ENCODE data around the gene KRT10. TPM values are rescaled to one million over a fixed set of nuclear protein-coding genes. Genes with fewer than 3 reads are reported as not detected.

KRT10 gene
- polyA plus RNA-seq, 12 donors: 26.9 to 1,201 (median 45.0) TPM; not detected in 1

DNA sequence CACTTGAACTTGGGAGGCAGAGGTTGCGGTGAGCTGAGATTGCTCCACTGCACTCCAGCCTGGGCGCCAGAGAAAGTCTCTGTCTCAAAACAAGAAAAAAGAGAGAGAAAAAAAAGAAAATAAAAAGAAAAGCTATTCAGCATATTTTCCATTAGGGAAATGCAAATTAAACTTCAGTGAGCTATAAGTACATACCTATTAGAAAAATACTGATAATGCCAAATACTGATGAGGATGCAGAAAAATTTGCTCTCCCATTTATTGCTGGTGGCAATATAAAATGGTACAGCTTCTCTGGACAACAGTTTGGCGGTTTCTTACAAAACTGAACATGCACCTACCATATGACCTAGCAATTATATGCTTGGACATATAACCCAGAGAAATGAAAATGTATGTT lies 9.8 kb downstream of the KRT10 start:
- no peak for DNase-seq

DNA sequence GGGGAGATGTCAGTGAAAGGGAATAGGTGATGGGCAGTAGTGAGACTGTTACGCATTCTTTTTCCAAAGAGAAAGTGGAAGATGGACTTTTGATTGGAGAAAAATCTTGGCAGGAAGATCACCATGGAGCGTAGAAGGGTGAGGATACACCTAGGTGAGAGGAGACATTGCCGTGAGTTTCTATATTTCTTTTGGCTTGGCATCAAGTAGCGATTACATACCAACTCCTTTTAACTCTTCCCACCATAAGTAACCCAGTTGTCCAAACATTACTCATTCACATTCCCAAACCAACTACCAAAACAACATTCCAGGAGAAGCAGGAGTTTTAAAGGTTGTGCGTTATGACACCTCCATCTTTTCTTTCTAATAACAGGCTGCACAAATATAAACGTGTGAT lies 11.9 kb downstream of the KRT10 start:
- DNase-seq: no peak

DNA sequence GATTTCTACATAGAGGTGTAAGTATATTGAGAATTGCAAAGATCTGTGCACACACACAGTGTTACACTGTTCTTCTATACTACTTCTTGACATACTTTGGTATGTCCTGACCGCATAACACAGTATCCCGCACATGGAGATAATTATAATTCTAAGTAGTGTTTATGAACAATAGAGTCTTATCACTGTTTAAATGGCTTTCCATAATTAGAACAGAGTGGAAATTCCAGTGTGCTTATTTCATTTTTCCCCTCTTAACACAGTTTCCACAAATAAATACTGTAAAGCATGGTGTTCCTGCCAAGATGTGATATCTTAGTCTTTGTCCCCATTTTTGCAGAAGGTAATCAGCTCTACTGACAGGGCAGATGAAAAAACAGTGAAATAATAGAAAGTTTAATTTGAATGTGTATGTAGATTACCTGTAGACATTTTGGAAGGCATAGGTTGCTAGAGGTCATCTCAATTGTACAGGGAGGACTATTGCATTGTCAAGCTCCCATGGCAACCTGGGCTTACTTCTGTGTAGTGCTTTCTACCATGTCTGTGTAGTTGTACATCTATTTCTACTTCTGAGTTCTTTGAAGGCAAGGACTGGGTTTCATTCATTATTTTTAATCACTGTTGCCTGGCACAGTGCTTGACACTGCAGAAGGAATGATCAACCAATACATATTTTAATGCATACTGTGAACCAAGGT lies 12.5 kb downstream of the KRT10 start:
- no peak for DNase-seq

DNA sequence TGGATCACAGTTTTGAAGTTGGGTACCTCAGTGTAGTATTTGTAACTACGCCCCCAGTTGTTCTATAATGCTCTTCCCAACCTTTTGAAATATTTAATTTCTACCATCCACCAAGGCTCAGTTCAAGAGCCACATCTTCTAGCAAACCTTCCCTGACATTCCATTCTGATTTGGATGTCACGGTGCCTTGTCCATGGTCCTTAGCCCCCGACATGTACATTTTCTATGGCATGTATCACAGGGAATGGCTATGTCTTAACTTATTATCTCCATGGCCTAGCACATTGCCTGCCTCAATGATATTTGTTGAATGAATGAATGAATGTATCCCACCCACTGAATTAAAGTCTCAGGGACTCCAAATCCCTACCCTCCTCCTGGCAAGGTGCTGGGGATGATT lies 16.3 kb downstream of the KRT10 start:
- DNase-seq: no peak

DNA sequence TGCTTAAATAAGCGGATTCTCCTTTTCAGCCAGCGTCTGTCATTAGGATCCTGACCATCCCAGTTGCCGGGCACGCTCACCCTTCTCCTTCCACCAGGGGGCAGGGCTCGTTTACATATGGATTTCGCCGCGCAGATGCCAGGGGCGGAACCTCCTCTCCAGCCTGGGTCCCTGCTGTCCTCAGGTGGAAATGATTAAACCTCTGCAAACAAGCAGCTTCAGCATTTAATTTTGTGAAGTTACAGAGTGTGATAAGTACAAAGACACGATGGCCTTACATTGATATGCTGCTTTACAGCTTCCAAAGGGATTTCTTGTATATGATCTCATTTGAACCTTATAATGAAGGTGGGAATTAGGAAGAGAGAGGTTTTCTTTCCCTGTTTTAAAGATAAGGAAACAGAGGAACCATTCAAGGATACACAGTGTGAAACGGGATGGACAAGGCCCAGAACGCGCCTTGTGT lies 18.8 kb downstream of the KRT10 start:
- peak; percentile 66 for DNase-seq

DNA sequence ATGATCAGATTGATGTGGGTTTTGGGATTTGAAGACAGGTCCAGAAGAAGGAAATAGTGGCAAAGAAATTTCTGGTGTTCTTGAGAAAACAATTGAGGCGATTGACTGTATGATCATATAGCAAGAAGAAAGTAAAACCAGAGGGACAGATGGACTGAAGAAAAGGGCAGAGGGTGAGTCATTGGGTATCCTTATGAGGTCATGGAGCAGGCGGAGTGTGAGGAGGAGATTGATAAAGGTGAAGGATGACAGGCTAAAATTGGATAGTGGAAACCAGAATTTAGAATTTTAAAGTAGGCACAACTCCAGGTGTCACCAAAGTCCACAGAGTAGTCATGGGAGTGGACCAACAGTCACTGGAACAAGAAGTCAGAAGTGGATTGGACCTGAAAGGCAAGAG lies 21.3 kb downstream of the KRT10 start:
- no peak for DNase-seq

DNA sequence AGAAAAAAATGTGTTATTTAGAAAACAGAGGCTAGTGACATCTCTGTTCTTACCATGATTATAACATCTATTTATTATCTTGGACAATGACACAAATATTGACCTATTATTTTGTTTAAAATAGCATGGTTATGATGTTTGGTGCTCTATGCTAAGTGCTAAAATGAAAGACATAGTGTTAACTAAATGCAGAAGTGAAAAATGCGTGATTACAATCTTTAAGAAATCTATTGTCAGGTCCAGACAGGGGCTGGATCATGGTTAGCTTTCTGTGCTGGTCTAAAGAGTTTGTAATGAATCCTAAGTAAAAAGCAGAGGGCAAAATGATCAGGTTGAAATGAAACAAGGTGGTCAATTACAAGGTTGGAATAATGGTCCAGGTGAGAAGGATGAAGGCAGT lies 22.0 kb downstream of the KRT10 start:
- DNase-seq: no peak

DNA sequence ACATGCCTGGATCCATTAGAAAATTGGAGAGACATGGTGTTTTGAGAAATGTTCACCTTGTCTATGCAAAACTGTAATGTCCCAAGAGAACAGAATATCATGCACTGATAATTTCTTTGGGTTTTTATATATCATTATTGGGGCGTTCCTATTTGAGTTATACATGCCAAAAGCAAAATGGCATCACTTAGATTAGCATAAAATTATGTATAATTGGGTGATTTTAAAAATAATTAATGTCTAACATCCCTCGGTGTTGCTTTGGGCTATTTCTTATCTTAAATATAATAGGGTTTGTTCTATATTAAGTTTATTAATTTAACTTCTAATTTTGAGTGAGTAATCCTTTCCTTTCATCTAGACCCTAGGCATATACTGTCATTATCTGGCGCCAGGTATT lies 22.6 kb downstream of the KRT10 start, which contains the start of gene KRT28:
Gene KRT28 (minus strand): TSS at position 101 of the 400 bp plus-strand sequence. CDS start 66 bp downstream, at position 35.
- DNase-seq: no peak

DNA sequence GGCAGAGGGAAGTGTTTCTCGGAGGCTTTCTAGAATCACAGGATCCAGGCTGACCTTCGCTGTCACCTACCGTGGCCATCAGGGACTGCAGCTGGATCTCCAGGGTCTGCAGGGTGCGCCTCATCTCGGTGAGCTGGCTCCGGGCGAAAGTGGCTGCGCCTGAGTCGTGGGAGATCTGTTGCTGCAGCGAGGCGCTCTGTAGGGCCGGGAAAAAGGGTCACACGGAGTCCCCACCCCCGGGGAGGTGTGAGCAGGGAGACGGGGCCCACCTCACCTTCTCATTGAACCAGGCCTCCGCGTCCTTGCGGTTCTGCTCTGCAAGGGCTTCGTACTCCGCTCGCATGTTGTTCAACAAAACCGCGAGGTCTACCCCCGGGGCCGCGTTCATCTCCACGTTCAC lies 25.6 kb downstream of the KRT10 start:
- DNase-seq: no peak

DNA sequence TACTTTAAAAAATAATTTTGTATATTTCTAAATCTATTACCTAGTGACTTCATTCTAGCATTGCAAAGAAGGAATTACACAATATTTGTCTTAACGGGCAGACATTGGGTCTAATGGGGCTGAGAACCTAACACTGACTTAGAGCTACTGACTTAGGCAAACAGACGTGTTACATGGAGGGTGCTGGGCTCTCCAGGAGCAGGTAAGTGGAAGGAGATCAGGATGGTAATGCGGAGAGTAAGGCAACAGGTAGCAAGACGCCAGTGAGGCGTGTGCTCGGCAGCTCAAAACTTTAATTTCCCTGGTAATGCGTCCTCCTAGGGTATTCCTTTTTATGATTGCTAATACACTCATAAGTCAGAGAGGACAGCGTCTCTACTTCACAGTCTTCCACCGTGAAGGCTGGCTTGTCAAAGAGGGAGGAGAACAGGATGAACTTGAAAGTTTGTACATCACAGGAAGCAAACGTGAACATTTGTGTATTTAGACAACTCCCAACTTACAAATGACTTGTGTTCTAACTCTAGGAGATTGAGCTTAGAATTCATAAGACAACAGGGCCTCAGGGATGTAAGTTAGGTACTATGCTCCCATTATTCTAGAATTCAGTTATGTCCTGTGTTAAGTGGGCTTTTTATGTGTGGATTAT lies 27.3 kb downstream of the KRT10 start:
- DNase-seq: no peak

DNA sequence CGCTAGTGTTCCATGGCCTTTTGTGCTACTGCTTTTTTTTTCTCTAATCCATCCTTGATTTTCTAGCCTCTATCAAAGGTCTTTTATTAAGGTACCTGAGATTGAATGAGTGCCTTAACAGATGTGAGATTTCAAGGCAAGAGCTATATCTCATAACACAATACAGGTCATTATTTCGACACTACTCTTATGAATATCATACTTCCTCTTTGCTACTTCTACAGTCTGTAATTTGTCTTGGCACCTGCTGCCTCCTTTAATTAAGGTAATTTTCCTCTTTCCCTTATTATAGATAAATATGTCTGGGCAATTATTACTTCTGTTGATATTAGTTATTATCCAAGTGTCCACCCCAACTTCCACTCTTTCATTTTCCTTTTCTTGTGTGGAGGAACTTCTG lies 27.9 kb downstream of the KRT10 start:
- no peak for DNase-seq

DNA sequence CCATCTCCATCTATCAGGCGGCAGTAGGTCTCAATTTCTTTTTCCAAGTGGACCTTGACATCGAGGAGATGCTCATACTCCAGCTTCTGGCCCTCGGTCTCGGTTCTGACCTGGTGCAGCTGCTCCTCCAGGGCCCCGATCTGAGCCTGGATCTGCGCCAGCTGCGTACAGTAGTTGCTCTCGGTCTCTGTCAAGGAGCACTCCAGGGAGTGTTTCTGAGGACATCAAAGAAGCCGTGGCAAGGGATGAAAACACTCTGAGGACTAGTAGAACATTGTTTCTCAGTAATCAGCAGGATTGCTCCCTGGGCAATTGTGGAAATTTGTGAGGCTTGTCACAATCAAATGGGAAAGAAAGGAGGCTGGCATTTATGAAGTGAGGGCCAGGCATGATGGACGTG lies 28.6 kb downstream of the KRT10 start:
- no peak for DNase-seq

DNA sequence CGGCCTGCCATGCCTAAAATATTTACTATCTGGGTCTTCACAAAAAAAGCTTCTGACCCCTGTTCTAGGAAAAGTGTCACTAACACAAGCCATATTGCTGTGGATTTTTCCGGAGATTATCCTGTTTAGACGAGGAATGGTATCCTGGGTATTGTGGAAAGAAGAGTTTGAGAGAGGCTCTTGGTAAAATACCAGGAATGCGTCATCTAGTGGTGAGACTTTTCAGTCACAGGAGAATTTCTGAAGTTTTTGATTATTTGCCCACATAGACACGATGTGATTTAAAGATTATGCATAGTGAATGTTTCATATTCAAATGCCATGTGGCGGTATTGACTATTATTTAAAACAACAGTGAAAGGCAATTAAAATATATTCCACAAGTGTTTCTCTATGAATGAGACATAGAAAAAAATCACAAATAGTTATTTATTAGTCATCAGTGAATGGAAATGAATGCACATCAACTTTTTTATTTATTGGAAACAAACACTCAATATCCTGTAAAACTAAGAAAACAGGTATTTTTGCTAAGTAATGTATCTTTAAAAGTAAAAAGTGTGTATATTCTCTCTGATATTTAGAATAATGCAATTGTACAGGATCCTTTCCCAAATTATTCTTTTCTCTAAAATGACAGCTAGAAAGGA lies 30.5 kb downstream of the KRT10 start:
- DNase-seq: peak; percentile 69

DNA sequence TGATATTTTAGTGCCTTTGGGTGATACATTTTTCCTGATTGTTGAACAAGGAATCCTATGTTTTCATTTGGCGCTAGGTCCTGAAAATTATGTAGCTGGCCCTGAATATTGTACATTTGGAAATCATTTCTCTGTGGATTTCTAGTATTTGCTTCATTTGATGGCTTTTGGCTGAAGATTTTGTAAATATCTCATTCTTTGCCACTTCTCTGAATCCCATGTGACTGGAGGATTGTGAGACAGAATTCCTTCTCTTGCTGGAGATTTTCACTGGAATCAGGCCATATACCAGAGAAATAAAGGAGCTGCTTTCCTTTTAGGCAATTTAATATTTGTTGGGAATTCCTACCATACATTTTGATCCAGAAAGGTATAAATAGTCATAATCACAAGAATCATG lies 31.3 kb downstream of the KRT10 start:
- peak; percentile 29 for DNase-seq

DNA sequence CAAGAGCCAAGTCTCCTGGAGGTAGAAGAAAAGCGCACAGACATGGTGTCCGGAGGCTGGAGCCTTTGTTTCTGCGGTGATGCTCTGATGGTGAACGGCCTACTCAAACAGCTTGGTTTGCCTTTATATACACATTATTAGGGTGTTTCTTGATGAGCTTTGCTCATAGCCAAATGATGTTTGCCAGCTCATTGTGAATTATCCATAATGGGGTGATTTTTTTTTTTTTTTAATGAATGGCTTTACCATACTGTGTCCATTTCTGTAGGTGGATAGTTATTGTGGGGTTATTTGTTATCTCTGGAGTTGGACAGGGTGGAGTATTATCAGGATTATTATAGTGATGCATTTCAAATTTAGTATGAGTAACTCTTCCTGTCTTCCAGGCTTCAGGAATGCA lies 40.0 kb downstream of the KRT10 start, which contains the start of gene KRT27:
Gene KRT27 (minus strand): TSS at position 101 of the 400 bp plus-strand sequence. CDS start 57 bp downstream, at position 44.
- DNase-seq: no peak

DNA sequence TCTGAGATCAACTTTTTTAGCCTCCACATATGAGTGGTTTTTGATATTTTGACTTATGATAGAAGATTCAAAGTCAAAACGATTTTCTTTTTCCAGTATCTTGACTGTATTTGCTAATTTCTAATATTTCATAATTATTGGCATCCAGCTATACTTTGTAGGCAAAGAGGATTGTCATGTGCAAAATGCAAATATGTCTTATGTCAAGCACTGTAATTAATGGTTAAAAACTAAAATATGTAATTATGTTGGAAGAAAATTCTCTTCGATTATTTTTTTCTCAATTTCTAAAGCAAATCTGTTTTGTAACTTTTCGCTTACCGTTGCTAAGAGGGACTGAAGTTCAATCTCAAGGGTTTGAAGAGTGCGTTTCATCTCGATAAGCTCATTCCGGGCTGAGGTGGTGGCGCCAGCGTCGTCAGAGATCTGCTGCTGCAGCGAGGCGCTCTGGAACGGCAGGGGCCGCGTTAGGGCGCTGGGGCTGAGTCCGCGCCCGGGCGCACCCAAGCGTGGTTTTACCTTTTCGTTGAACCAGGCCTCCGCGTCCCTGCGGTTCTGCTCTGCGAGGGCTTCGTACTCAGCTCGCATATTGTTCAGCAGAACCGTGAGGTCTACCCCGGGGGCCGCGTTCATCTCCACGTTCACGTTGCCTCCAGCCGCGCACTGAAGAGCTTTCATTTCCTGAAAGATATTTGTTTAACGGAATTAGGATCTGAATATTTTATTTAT lies 43.1 kb downstream of the KRT10 start:
- DNase-seq: no peak

DNA sequence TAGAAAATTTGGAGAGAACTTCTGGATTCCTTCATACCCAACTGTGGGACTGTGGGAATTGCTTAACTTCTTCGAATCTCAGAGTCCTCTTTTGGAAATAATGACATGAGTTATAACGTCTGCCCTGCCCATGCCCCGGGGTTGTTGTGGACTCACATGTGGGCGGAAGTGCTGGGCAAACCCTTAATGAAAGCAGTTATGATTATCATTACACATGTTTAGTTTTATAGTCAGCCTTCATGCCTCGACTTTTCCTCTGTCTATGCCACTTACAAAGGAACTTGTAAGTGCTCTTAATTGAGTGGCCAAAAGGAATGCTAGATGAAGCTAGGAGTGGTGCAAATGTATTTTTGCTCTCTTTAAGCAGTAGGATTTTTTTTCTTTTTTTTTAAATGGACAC lies 44.0 kb downstream of the KRT10 start:
- DNase-seq: no peak

DNA sequence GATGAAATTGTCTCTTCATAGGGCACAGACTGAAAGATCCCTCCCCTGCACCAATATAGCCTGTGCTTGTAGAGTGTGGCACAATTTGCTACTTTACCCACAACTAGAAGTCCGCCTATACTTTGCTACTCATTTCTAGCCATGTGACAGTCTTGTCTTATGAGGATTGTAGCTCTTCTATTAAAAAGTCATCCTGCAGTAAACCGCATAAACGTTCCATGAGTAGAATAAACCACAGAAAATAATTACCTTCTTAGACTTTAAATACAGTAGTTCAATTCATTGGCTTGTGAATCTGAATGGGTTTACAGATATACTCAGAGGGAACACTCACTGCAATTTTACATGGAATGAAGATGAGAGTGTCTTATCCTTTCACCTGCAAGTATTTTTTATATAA lies 44.4 kb downstream of the KRT10 start:
- DNase-seq: no peak

DNA sequence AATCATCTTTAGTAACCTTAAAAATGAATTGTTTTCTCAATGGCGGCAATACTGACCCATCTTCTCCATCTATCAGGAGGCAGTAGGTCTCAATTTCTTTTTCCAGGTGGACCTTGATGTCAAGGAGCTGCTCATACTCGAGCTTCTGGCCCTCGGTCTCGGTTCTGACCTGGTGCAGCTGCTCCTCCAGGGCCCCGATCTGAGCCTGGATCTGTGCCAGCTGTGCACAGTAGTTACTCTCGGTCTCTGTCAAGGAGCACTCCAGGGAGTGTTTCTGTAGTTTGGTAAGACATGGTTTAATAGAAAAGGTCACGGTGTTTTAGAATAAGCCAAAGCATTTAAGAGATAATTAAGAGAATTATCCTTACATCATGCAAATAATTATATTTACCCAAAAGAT lies 45.0 kb downstream of the KRT10 start:
- no peak for DNase-seq

DNA sequence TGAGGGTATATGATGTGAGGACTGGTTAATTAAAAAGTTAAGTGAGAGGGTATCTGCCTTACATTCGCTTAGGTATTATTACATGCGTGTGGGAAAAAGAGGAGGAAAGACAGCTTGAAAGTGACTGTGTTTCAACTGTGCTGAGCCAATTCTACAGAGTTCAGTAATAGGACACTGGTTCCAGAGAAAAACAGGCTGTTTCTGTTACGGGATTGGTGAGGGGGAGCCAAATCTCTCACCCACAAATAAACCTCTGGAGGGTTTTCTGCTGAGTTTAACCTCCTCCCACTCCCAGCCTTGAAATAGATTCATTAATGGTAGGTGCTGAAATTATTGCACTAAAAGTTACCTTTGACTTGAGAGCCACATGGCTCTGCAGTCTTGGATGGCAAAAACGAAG lies 46.5 kb downstream of the KRT10 start:
- no peak for DNase-seq

DNA sequence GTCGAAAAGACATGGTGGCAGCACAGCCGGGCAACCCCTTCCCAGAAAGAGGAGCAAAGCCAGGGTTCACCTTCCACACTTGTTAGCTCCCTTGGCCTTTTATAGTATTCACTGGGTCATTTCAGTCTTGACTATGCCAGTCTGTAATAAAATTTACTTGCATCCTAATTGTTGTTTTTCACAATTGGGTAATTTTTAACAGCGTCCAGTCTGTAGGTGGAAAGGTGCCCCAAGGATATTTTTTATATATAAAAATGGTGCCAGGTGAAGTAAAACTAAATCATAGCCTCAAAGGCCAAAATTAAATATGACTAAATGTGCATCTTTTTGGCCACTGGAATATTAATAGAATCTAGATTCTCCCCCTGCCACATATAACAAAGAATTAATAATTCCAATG lies 50.3 kb downstream of the KRT10 start, which contains the start of gene KRT26:
Gene KRT26 (minus strand): TSS at position 101 of the 400 bp plus-strand sequence. CDS start 88 bp downstream, at position 13.
- no peak for DNase-seq
